ENCODE measurements around the gene PSMB7. TPM values are rescaled to one million over a fixed set of nuclear protein-coding genes. Genes with fewer than 3 reads are reported as not detected.

PSMB7 gene
- total RNA-seq: 100 to 1,000 TPM; 149 to 187 (median 165) TPM

DNA sequence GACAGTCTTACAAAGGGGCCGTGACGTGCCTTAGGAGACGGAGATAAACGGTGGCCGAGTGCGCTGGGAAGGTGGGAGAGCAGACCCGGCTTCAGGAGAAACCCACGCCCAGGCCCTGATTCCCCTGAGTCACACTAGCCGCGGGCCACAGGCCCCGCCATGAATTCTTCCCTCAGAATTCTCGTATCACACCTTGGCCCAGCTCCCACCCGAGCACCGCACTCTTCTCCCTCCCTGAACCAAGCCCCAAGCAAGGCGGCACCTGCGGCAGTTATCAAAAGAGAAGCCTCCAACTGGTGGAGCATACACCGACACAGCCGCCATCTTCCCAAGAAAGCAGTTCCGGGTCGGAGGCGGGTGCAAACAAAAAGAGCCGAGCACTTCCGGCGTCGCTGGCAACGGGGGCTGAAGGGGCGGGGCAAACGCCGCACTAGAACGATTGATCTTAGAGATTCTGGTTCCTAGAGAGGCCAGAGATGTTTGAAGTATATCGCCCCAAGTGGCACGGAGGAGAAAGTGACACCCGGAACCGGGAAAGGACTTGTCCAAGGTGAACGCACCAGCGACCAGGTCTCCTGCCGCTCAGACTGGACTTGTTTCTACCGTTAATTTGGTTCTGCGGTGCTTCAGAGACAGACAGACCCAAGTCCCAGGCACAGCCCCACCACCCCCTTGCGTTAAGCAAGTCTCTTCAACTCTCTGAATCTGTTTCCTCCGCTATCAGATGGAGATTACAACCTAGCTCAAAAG lies at the start of gene PSMB7:
Gene PSMB7, minus strand, starts transcription at position 341 of the 750 bp plus-strand sequence. Its CDS starts 17 bp downstream, at position 324.
- H3K4me3 ChIP-seq (ENCODE audit: low read depth, poor library complexity, severe bottlenecking): peak within 1 kb of the TSS; percentile 51
- DNase-seq (ENCODE audit: low spot score in 2 of 2): peak; percentile 97 to 99
- 5 to 7% methylated on average over 41 of the region's 41 CpGs for WGBS, 2 donors
- intact Hi-C loops (cut with DNase I; ENCODE audit: low total_unique reads): loop anchor here (5.0 kb wide), 1 partner anchor 127 kb away; no protein-coding TSS in a partner anchor
- TF ChIP-seq, protein P1, sequence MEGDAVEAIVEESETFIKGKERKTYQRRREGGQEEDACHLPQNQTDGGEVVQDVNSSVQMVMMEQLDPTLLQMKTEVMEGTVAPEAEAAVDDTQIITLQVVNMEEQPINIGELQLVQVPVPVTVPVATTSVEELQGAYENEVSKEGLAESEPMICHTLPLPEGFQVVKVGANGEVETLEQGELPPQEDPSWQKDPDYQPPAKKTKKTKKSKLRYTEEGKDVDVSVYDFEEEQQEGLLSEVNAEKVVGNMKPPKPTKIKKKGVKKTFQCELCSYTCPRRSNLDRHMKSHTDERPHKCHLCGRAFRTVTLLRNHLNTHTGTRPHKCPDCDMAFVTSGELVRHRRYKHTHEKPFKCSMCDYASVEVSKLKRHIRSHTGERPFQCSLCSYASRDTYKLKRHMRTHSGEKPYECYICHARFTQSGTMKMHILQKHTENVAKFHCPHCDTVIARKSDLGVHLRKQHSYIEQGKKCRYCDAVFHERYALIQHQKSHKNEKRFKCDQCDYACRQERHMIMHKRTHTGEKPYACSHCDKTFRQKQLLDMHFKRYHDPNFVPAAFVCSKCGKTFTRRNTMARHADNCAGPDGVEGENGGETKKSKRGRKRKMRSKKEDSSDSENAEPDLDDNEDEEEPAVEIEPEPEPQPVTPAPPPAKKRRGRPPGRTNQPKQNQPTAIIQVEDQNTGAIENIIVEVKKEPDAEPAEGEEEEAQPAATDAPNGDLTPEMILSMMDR (IDR thresholded peaks at IDR 0.05): peak in 1 of 3 donors; percentile 75
- no peak for TF ChIP-seq POLR2A (IDR thresholded peaks at IDR 0.05)

DNA sequence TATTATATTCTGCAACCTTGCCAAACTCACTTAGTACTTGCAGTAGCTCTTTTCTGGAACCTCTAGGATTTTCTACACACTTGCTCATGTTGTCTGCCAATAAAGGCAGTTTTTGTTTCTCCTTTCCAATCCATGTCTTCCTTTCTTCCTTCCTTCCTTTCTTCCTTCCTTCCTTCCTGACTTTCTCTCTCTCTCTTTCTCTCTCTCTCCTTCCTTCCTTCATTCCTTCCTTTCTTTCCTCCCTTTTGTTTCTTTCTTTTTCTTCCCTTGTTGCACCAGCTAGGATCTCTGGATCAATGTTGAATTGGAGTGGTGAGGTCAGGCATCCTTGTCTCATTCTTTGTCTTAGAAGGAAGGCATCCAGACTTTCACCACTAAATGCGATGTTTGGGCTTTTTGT lies 47.5 kb upstream of the PSMB7 start:
- no peak overlapping the region for H3K4me3 ChIP-seq (ENCODE audit: low read depth, poor library complexity, severe bottlenecking)
- TF ChIP-seq, protein P1 (IDR thresholded peaks at IDR 0.05): no peak
- no peak for TF ChIP-seq POLR2A (IDR thresholded peaks at IDR 0.05)
- no peak for DNase-seq (ENCODE audit: low spot score in 2 of 2)
- WGBS, 2 donors: 88 to 93% methylated on average over 1 of the region's 1 CpG
- intact Hi-C loops (cut with DNase I; ENCODE audit: low total_unique reads): no loop called here

DNA sequence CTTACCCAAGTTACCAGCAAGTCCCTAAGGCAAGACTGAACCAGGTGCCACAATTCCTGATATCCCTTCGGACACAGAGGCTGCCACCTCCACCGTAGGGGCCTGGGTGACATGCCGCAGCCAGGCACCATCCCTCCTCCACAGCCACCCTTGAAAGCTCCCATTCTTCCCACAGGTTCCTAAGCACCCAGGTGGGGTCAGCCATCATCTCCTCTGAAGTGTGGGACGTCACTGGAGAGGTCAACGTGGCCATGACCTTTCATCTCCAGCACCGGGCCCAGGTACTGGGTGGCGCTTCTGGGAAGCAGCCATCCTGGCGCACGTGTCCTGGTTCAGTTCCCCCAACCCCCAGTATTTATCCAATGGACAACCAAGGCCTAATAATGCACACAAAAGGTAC lies 43.2 kb upstream of the PSMB7 start:
- intact Hi-C loops (cut with DNase I; ENCODE audit: low total_unique reads): no loop called here
- no peak for TF ChIP-seq POLR2A (IDR thresholded peaks at IDR 0.05)
- TF ChIP-seq, protein P1 (IDR thresholded peaks at IDR 0.05): no peak
- 85 to 87% methylated on average over 9 of the region's 9 CpGs for WGBS, 2 donors
- no peak for DNase-seq (ENCODE audit: low spot score in 2 of 2)
- H3K4me3 ChIP-seq (ENCODE audit: low read depth, poor library complexity, severe bottlenecking): no peak overlapping the region

DNA sequence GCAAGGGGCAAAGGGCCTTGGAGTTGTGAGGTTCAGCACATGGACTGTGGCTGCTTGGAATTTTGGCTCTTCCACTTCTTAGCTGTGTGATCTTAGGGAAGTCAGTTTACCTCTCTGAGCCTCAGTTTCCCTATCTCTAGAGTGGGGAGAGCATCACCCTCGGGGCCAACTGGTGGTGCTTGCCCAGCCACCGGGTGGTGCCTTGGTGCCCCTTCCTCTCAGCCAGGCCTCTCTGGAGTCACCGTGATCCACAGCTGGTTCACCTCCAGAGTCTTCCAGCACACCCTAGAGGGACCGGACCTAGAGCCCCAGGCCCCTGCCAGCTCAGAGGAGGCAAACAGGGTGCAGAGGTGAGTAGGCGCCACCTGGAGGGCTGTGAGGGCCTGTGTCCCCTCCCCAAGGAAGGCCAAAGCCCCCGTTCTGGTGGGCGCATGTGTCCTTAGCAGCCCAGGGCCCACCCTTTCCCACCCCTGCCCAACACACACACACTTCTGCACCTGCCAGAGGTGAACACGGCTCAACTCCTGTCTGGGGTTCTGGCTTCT lies 42.7 kb upstream of the PSMB7 start:
- DNase-seq (ENCODE audit: low spot score in 2 of 2): no peak
- 67 to 81% methylated on average over 6 to 7 of the region's 8 CpGs for WGBS, 2 donors
- intact Hi-C loops (cut with DNase I; ENCODE audit: low total_unique reads): no loop called here
- no peak overlapping the region for H3K4me3 ChIP-seq (ENCODE audit: low read depth, poor library complexity, severe bottlenecking)
- TF ChIP-seq, protein P1 (IDR thresholded peaks at IDR 0.05): no peak
- TF ChIP-seq POLR2A (IDR thresholded peaks at IDR 0.05): no peak

DNA sequence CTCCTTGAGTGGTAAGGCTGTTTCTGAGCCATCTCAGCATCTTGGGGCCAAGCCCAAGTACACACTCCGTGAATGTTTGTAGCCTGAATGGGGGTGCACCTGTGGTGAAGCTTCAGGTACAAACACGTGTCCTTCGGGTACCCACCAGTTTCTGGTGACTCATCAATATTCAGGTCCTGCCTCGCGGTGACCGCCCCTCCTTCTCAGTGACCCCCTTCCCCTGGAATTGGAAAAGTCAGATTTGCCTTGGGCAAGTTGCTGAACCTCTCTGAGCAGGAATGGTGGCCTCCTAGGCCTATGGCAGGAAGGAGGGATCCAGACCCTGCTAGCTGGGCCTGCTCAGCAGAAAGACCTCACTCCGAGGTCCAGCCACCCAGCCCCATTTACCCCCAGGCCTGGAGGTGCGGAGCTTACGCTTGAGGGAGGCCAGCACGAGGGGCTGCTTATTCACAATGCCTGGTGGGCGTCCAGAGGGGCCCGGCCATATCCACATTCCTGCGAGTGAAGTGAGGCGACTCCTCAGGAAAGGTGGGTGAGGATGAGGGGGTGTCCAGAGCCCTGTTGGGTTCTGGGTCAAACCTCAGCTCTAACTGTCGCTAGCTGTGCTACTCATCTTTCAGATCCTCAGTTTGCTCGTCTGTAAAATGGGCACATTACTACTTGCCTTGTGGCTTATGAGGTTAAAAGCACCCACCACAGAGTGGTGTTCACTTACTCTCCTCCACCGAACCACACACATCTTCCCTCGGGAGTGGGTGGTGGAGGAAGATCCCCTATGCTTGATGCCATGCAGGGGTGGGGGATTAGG lies 42.0 kb upstream of the PSMB7 start:
- intact Hi-C loops (cut with DNase I; ENCODE audit: low total_unique reads): no loop called here
- 83 to 86% methylated on average over 16 to 18 of the region's 18 CpGs for WGBS, 2 donors
- H3K4me3 ChIP-seq (ENCODE audit: low read depth, poor library complexity, severe bottlenecking): no peak overlapping the region
- DNase-seq (ENCODE audit: low spot score in 2 of 2): no peak
- TF ChIP-seq POLR2A (IDR thresholded peaks at IDR 0.05): no peak
- TF ChIP-seq, protein P1 (IDR thresholded peaks at IDR 0.05): no peak

Measured in lower leg skin (tissue), 4 donors.